Keratinocyte (primary cell): ENCODE measurements around the gene PLPP1.

Experiments
- CTCF ChIP-seq, 3 experiments: IDR thresholded peaks in 1 of 3; conservative IDR thresholded peaks in 1 of 3; optimal IDR thresholded peaks in 1 of 3; 2 replicates in 2 of 3; 3 replicates in 1 of 3; pipeline versions ENCODE3 to v1.5.1; 2011; ENCODE audit warnings: low read length in 3 of 3, mild to moderate bottlenecking in 3 of 3, moderate library complexity in 2 of 3, control low read depth in 1 of 3, inconsistent platforms in 1 of 3; ENCODE audit not compliant: insufficient read depth in 2 of 3; ENCODE audit errors: extremely low read depth in 1 of 3
- EZH2 ChIP-seq: IDR thresholded peaks from one replicate; pipeline ENCODE4 v1.6.1; 2012; ENCODE audit warnings: inconsistent platforms, mild to moderate bottlenecking, low read length, moderate library complexity

- TF ChIP-seq CTCF (optimal IDR thresholded peaks at IDR 0.05 in 1 of 3, IDR thresholded peaks at IDR 0.05 in 1 of 3, conservative IDR thresholded peaks at IDR 0.05 in 1 of 3; ENCODE audit: extremely low read depth in 1 of 3, insufficient read depth in 2 of 3, low read length in 3 of 3) (no peak), EZH2 (no peak)
Measured at GRCh38 chr5:55416306-55416705, 118.5 kb downstream of the PLPP1 start.
